ENCODE measurements around the gene SPECC1. TPM values are rescaled to one million over a fixed set of nuclear protein-coding genes. Genes with fewer than 3 reads are reported as not detected.

SPECC1 gene
- total and polyA plus RNA-seq, 2 donors (not counting 1 experiment from before 2014, with no cell fraction given) = 13.4 to 30.9 TPM

DNA sequence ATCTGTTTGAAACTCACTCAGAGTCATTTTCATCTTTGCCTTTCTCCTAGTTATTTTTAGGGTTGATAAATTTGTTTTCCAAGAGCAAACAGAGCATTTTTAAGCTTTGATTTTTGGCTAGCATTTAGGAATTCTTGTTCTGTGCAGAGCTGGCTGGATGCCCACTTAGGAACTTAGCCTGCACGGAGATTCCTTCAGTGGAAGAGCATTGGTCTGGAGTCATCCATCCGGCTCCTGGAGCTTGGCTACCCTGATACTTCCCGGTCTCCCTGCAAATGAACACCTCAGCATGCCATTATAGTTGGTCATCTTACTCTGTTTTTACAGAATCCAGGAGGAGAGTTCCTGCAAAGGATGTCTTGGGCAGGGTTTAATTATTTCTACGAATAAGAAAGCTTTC, 57.1 kb downstream of the SPECC1 start:
- peak overlapping the region; percentile 32 for H3K4me2 ChIP-seq (ENCODE audit: extremely low read depth, insufficient read depth, low read length)
- TF ChIP-seq, protein P1, sequence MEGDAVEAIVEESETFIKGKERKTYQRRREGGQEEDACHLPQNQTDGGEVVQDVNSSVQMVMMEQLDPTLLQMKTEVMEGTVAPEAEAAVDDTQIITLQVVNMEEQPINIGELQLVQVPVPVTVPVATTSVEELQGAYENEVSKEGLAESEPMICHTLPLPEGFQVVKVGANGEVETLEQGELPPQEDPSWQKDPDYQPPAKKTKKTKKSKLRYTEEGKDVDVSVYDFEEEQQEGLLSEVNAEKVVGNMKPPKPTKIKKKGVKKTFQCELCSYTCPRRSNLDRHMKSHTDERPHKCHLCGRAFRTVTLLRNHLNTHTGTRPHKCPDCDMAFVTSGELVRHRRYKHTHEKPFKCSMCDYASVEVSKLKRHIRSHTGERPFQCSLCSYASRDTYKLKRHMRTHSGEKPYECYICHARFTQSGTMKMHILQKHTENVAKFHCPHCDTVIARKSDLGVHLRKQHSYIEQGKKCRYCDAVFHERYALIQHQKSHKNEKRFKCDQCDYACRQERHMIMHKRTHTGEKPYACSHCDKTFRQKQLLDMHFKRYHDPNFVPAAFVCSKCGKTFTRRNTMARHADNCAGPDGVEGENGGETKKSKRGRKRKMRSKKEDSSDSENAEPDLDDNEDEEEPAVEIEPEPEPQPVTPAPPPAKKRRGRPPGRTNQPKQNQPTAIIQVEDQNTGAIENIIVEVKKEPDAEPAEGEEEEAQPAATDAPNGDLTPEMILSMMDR (conservative IDR thresholded peaks at IDR 0.05 in 1 of 2, IDR thresholded peaks at IDR 0.05 in 1 of 2; ENCODE audit: low read depth in 1 of 2, low read length in 2 of 2) = no peak
- TF ChIP-seq EZH2 (IDR thresholded peaks at IDR 0.05; ENCODE audit: low read length, missing control alignments) = no peak
- H3K9ac ChIP-seq (ENCODE audit: insufficient read depth, low read length) = no peak overlapping the region
- no peaks in the 10 kb centered on the region for H3K27me3 ChIP-seq (ENCODE audit: control insufficient read depth, insufficient read depth, low read length)
- H3K27ac ChIP-seq (ENCODE audit: insufficient read depth, low read length) = no peak overlapping the region
- H3K4me1 ChIP-seq (ENCODE audit: control insufficient read depth, extremely low read depth, insufficient read depth, low read length) = peaks cover 18% of the 10 kb centered on the region
- H2AFZ ChIP-seq (ENCODE audit: low read length) = no peak overlapping the region
- H4K20me1 ChIP-seq (ENCODE audit: control insufficient read depth, extremely low read depth, insufficient read depth, low read length) = no peaks in the 10 kb centered on the region
- H3K36me3 ChIP-seq (ENCODE audit: control insufficient read depth, insufficient read depth, low read length) = no peaks in the 10 kb centered on the region
- DNase-seq (ENCODE audit: low read depth in 2 of 2) = peak; percentile 76 to 95
- H3K4me3 ChIP-seq (replicated peaks in 1 of 4; ENCODE audit: control extremely low read depth in 1 of 4, insufficient read depth in 1 of 4, low read depth in 3 of 4, low read length in 4 of 4) = no peak overlapping the region
- H3K9me3 ChIP-seq (ENCODE audit: control insufficient read depth, insufficient read depth, low read depth, low read length) = no peaks in the 10 kb centered on the region
- H3K79me2 ChIP-seq (ENCODE audit: control insufficient read depth, insufficient read depth, low read length) = no peaks in the 10 kb centered on the region

DNA sequence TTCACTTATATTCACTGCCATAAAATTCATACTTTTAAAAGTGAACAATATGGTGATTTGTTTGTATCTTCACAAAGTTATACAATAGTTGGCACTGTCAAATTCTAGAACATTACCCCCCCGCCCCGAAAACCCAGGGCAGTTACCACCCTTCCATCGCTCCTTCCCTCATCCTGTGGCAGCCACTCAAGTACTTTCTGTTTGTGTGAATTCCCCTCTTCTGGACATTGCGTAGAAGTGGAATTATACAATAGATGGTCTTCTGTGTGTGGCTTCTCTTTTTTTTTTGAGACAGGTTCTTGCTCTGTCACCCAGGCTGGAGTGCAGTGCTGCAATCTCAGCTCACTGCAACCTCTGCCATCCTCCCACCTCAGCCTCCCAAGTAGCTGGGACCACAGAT, 58.6 kb downstream of the SPECC1 start:
- DNase-seq (ENCODE audit: low read depth in 2 of 2) = no peak
- H3K9me3 ChIP-seq (ENCODE audit: control insufficient read depth, insufficient read depth, low read depth, low read length) = no peaks in the 10 kb centered on the region
- H3K36me3 ChIP-seq (ENCODE audit: control insufficient read depth, insufficient read depth, low read length) = no peaks in the 10 kb centered on the region
- H2AFZ ChIP-seq (ENCODE audit: low read length) = no peak overlapping the region
- no peaks in the 10 kb centered on the region for H3K79me2 ChIP-seq (ENCODE audit: control insufficient read depth, insufficient read depth, low read length)
- peaks cover 18% of the 10 kb centered on the region for H3K4me1 ChIP-seq (ENCODE audit: control insufficient read depth, extremely low read depth, insufficient read depth, low read length)
- no peak overlapping the region for H3K4me2 ChIP-seq (ENCODE audit: extremely low read depth, insufficient read depth, low read length)
- H4K20me1 ChIP-seq (ENCODE audit: control insufficient read depth, extremely low read depth, insufficient read depth, low read length) = no peaks in the 10 kb centered on the region
- no peak overlapping the region for H3K4me3 ChIP-seq (replicated peaks in 1 of 4; ENCODE audit: control extremely low read depth in 1 of 4, insufficient read depth in 1 of 4, low read depth in 3 of 4, low read length in 4 of 4)
- H3K9ac ChIP-seq (ENCODE audit: insufficient read depth, low read length) = no peak overlapping the region
- no peak for TF ChIP-seq EZH2 (IDR thresholded peaks at IDR 0.05; ENCODE audit: low read length, missing control alignments)
- TF ChIP-seq, protein P1 (conservative IDR thresholded peaks at IDR 0.05 in 1 of 2, IDR thresholded peaks at IDR 0.05 in 1 of 2; ENCODE audit: low read depth in 1 of 2, low read length in 2 of 2) = no peak
- no peaks in the 10 kb centered on the region for H3K27me3 ChIP-seq (ENCODE audit: control insufficient read depth, insufficient read depth, low read length)
- no peak overlapping the region for H3K27ac ChIP-seq (ENCODE audit: insufficient read depth, low read length)

- Histone ChIP-seq H4K20me1 (ENCODE audit: control insufficient read depth, extremely low read depth, insufficient read depth, low read length) (no peaks in the 10 kb centered on the region), H3K9me3 (ENCODE audit: control insufficient read depth, insufficient read depth, low read depth, low read length) (no peaks in the 10 kb centered on the region), H3K4me2 (ENCODE audit: extremely low read depth, insufficient read depth, low read length) (no peak overlapping the region), H3K27me3 (ENCODE audit: control insufficient read depth, insufficient read depth, low read length) (no peaks in the 10 kb centered on the region), H3K4me1 (ENCODE audit: control insufficient read depth, extremely low read depth, insufficient read depth, low read length) (peaks cover 18% of the 10 kb centered on the region), H3K27ac (ENCODE audit: insufficient read depth, low read length) (no peak overlapping the region), H3K79me2 (ENCODE audit: control insufficient read depth, insufficient read depth, low read length) (no peaks in the 10 kb centered on the region), H3K4me3 (replicated peaks in 1 of 4; ENCODE audit: control extremely low read depth in 1 of 4, insufficient read depth in 1 of 4, low read depth in 3 of 4, low read length in 4 of 4) (no peak overlapping the region), H3K36me3 (ENCODE audit: control insufficient read depth, insufficient read depth, low read length) (no peaks in the 10 kb centered on the region), H2AFZ (ENCODE audit: low read length) (no peak overlapping the region), H3K9ac (ENCODE audit: insufficient read depth, low read length) (no peak overlapping the region)
- DNase-seq (ENCODE audit: low read depth in 2 of 2) = no peak
- TF ChIP-seq EZH2 (IDR thresholded peaks at IDR 0.05; ENCODE audit: low read length, missing control alignments) = no peak
- TF ChIP-seq, protein P1 (conservative IDR thresholded peaks at IDR 0.05 in 1 of 2, IDR thresholded peaks at IDR 0.05 in 1 of 2; ENCODE audit: low read depth in 1 of 2, low read length in 2 of 2) = no peak
These were observed 59.3 kb downstream of the SPECC1 start for GRCh38 chr17:20068445-20068844.

Data from fibroblast of lung (primary cell).